PC-9 (cell line): Measurements from ENCODE around the gene MOV10L1. TPM values are rescaled to one million over a fixed set of nuclear protein-coding genes. Genes with fewer than 3 reads are reported as not detected.

Experiments
- BruUV-seq: library from RNA; stranded (reverse); fragments of 400-500 nt; replicated peaks from 2 replicates; lab custom pipeline; 2021; lab: Mats Ljungman, UMichigan
- CTCF ChIA-PET: fragments of 300-600 bp; sonication (Branson Sonifier 250); formaldehyde crosslinking; loops from one replicate; lab custom pipeline; 2022; ENCODE audit warnings: antibody characterized with exemption; lab: Charles Lee
- POLR2A ChIA-PET: fragments of 300-600 bp; sonication (Branson Sonifier 250); formaldehyde crosslinking; loops from one replicate; lab custom pipeline; 2022; ENCODE audit warnings: antibody characterized with exemption; ENCODE audit not compliant: unreplicated experiment; lab: Charles Lee
- DNase-seq, 2 experiments: peaks; one replicate each; pipeline versions ENCODE4 v3.0.0 to v3.0.0-alpha.2; 2015 to 2022; ENCODE audit warnings: mixed read lengths in 1 of 2
- H2AFZ ChIP-seq: fragments of 200-600 bp; sonication (generic); 2 replicates; pipeline ENCODE4 v1.8.1; 2017; ENCODE audit warnings: antibody characterized with exemption
- H3F3A ChIP-seq: fragments of 200-600 bp; sonication (generic); 2 replicates; pipeline ENCODE4 v1.8.1; 2017; ENCODE audit warnings: antibody characterized with exemption, mild to moderate bottlenecking, low read depth; ENCODE audit not compliant: insufficient read depth
- H3K27ac ChIP-seq: fragments of 200-600 bp; sonication (generic); 2 replicates; pipeline ENCODE4 v1.6.1; 2016; ENCODE audit warnings: mixed run types
- H3K27me3 ChIP-seq: fragments of 200-600 bp; sonication (generic); 2 replicates; pipeline ENCODE4 v1.6.1; 2016; ENCODE audit warnings: low read depth, mixed run types; ENCODE audit not compliant: insufficient read depth
- H3K36me3 ChIP-seq: fragments of 200-600 bp; sonication (generic); 2 replicates; pipeline ENCODE4 v1.6.1; 2016; ENCODE audit warnings: low read depth, mixed run types
- H3K4me1 ChIP-seq: fragments of 200-600 bp; sonication (generic); replicated peaks from 2 replicates; pipeline ENCODE4 v1.6.1; 2016; ENCODE audit warnings: mixed run types; ENCODE audit not compliant: insufficient read depth
- H3K4me2 ChIP-seq: fragments of 200-600 bp; sonication (generic); 2 replicates; pipeline ENCODE4 v1.6.1; 2017; ENCODE audit warnings: mixed run types
- H3K4me3 ChIP-seq: fragments of 200-600 bp; sonication (generic); 2 replicates; pipeline ENCODE4 v1.6.1; 2016; ENCODE audit warnings: mixed run types
- H3K79me2 ChIP-seq: fragments of 200-600 bp; sonication (generic); 2 replicates; pipeline ENCODE4 v1.6.1; 2017; ENCODE audit warnings: low read depth, mixed run types
- H3K9me2 ChIP-seq: fragments of 200-600 bp; sonication (generic); 2 replicates; pipeline ENCODE4 v1.8.1; 2017; ENCODE audit warnings: mild to moderate bottlenecking; ENCODE audit not compliant: insufficient read depth
- H3K9me3 ChIP-seq: fragments of 200-600 bp; sonication (generic); 2 replicates; pipeline ENCODE4 v1.8.1; 2016; ENCODE audit warnings: low read depth; ENCODE audit not compliant: insufficient read depth
- H4K20me1 ChIP-seq: fragments of 200-600 bp; sonication (generic); 2 replicates; pipeline ENCODE4 v1.8.1; 2017; ENCODE audit not compliant: insufficient read depth
- EZH2 ChIP-seq: fragments of 200-600 bp; sonication (generic); IDR thresholded peaks from 2 replicates; pipeline ENCODE4 v1.8.0; 2017; ENCODE audit warnings: antibody characterized with exemption, low read depth
- intact Hi-C: fragments of 100-400 bp; cut with micrococcal nuclease; formaldehyde crosslinking; loops from one replicate; pipeline ENCODE4 v1.10.0; 2022; ENCODE audit not compliant: unreplicated experiment
- total RNA-seq: library from RNA; stranded (reverse); gene quantifications from 2 replicates; pipeline ENCODE4 v1.2.3, GENCODE V29; 2021
- TF ChIP-seq, protein P1 (sequence below): fragments of 200-600 bp; sonication (generic); conservative IDR thresholded peaks from 2 replicates; pipeline ENCODE4 v1.6.1; 2017; ENCODE audit warnings: mixed run types, antibody characterized with exemption, mild to moderate bottlenecking, moderate library complexity

The MOV10L1 gene
- total RNA-seq, 1 experiment from 2014 or later = not detected

DNA sequence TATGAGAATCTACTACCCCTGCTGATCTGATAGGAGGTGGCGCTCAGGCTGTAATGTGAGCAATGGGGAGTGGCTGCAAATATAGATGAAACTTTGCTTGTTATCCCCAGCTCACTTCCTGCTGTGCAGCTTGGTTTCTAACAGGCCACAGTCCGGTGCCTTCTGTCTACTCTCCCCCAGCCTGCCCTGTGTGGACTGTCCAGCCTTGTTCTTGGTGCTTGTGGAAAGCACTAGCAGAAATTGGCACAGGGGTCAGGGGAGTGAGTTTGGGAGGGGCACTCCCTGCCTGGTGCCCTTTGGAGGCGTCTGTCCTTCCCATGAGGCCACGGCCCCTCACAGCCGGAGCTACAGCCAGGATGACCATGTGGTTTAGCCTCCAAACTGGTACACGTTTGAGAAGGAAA, 14.3 kb downstream of the MOV10L1 start:
- no peak for TF ChIP-seq EZH2
- TF ChIP-seq, protein P1, sequence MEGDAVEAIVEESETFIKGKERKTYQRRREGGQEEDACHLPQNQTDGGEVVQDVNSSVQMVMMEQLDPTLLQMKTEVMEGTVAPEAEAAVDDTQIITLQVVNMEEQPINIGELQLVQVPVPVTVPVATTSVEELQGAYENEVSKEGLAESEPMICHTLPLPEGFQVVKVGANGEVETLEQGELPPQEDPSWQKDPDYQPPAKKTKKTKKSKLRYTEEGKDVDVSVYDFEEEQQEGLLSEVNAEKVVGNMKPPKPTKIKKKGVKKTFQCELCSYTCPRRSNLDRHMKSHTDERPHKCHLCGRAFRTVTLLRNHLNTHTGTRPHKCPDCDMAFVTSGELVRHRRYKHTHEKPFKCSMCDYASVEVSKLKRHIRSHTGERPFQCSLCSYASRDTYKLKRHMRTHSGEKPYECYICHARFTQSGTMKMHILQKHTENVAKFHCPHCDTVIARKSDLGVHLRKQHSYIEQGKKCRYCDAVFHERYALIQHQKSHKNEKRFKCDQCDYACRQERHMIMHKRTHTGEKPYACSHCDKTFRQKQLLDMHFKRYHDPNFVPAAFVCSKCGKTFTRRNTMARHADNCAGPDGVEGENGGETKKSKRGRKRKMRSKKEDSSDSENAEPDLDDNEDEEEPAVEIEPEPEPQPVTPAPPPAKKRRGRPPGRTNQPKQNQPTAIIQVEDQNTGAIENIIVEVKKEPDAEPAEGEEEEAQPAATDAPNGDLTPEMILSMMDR = no peak
- H3K4me3 ChIP-seq = no peak overlapping the region
- H3K4me1 ChIP-seq = no peaks in the 10 kb centered on the region
- H3K4me2 ChIP-seq = no peak overlapping the region
- no peaks in the 10 kb centered on the region for H3K79me2 ChIP-seq
- 0 out of 2 replicates have a peak, but pooled peaks cover 3% of the 10 kb centered on the region for H3F3A ChIP-seq
- no peak overlapping the region for H2AFZ ChIP-seq
- POLR2A ChIA-PET = no interaction called here
- peaks cover 39% of the 10 kb centered on the region for H3K27me3 ChIP-seq
- no peaks in the 10 kb centered on the region for H3K9me3 ChIP-seq
- intact Hi-C loops = no loop called here
- no peak for DNase-seq
- no TSS peak for BruUV-seq
- H3K27ac ChIP-seq = no peak overlapping the region
- CTCF ChIA-PET = no interaction called here
- no peaks in the 10 kb centered on the region for H3K36me3 ChIP-seq
- no peaks in the 10 kb centered on the region for H4K20me1 ChIP-seq
- no peaks in the 10 kb centered on the region for H3K9me2 ChIP-seq

DNA sequence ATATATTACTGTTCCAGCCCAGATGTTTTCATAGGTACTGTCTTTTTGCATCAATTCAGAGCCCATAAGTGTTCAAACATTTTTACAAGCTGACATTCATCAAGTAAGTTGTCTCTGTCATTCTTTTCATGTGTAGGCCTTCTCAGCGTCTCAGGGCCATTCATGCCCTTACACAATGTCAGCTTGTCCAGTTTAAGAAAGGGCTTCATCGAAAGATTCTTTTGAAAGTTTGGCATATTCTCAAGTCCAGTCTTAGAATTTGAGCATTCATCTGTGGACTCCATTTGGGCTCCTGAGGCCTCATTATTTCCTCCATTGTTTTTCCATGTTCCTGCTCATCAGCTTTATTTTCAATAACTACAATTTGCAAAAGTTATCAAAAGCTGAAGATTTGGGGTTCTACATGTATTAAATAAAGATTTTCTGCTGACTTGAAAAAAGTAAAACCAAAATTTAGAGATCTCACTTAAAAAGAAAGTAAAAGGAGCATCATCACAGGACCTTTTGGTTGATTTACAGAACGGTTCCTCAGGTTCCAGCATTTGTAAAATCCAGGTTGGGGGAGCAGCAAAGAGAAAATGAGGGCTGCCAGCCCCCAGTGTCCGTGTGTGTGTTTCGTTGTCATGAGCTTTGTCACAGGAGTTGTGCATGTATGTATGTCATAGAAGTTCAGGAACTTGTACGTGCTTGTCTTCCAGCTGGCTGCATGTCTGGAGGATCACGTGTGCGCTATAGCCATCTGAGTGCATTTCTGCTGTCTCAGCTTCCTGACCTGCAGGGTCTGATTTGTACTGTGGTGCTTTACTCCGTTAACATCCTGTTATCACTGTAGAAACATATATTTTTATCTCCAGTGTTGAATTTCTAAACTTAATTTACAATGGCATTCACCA, 15.6 kb downstream of the MOV10L1 start:
- Histone ChIP-seq H3K27ac (no peak overlapping the region), H3K27me3 (peaks cover 31% of the 10 kb centered on the region), H3K4me2 (no peak overlapping the region), H3K36me3 (no peaks in the 10 kb centered on the region), H3K79me2 (no peaks in the 10 kb centered on the region), H3K4me3 (no peak overlapping the region), H3K4me1 (no peaks in the 10 kb centered on the region), H2AFZ (no peak overlapping the region), H4K20me1 (no peaks in the 10 kb centered on the region), H3K9me2 (no peaks in the 10 kb centered on the region), H3K9me3 (no peaks in the 10 kb centered on the region), H3F3A (0 out of 2 replicates have a peak, but pooled peaks cover 3% of the 10 kb centered on the region)
- CTCF ChIA-PET = interaction anchor here (0.6 kb wide), 1 partner anchor 39 kb away, joined by 3 read pairs; no protein-coding TSS in a partner anchor
- POLR2A ChIA-PET = no interaction called here
- DNase-seq = no peak
- BruUV-seq = no TSS peak
- no peak for TF ChIP-seq EZH2
- TF ChIP-seq, protein P1 = no peak
- intact Hi-C loops = no loop called here

DNA sequence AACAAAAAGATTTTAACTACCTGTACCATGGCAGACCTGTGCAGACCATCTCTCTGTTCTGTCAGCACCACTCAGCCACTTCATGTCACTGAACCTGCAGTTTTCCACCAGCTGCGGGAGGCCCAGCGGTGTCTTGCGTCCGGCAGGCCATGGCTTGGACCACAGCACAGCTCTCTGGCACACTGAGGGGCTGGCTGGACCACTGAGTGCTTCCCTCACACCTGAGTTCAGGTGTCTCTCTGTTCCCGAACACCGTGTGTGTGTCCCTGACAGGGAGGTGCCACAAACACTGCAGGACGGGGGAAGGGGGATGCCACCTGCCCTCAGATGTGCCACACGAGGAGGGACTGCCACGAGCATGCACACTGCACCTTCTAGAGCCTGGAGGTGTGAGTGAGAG, 17.7 kb downstream of the MOV10L1 start:
- no TSS peak for BruUV-seq
- no peaks in the 10 kb centered on the region for H3K36me3 ChIP-seq
- no peak overlapping the region for H3K27ac ChIP-seq
- H3K4me1 ChIP-seq = no peaks in the 10 kb centered on the region
- H3F3A ChIP-seq = no peaks in the 10 kb centered on the region
- DNase-seq = peak in 1 of 2 experiments; percentile 5
- no peaks in the 10 kb centered on the region for H3K9me3 ChIP-seq
- TF ChIP-seq, protein P1 = no peak
- no peak for TF ChIP-seq EZH2
- peaks cover 36% of the 10 kb centered on the region for H3K27me3 ChIP-seq
- intact Hi-C loops = no loop called here
- H3K4me3 ChIP-seq = no peak overlapping the region
- no peak overlapping the region for H2AFZ ChIP-seq
- H3K4me2 ChIP-seq = no peak overlapping the region
- H4K20me1 ChIP-seq = no peaks in the 10 kb centered on the region
- H3K9me2 ChIP-seq = no peaks in the 10 kb centered on the region
- POLR2A ChIA-PET = no interaction called here
- H3K79me2 ChIP-seq = no peaks in the 10 kb centered on the region
- CTCF ChIA-PET = no interaction called here
